ENCODE results near the gene VAT1.

The VAT1 gene

DNA sequence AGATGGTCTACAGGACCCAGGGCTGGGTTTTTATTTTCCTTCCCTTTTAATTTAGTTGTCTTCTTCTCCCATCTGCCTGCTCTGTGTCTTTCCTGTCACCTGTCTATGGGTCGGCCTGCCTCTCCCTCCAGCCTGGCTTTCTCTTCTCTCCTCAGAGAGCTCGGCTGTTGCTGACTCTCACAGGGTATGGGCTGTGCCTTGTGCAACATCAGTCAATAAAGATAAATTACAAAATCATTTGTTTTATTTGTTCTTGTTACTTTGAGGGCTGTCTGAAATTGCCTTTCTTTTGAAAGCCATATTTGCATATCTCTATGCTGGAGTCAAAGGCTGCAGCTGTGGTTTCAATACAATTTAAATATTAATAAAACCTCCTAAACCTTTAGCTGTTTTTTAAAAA lies 18.5 kb upstream of the VAT1 start:
- no peaks in the 10 kb centered on the region for H3K36me3 Mint-ChIP-seq (ENCODE audit: insufficient read depth)
- no peaks in the 10 kb centered on the region for H3K9me3 Mint-ChIP-seq
- no peak overlapping the region for H3K4me3 Mint-ChIP-seq
- ATAC-seq (replicated peaks; ENCODE audit: extremely low read depth, poor library complexity, severe bottlenecking) (no peak), DNase-seq (ENCODE audit: low spot score in 2 of 2) (no peak)
- no peak overlapping the region for H3K27ac Mint-ChIP-seq (ENCODE audit: low read depth)
- no peaks in the 10 kb centered on the region for H3K27me3 Mint-ChIP-seq
- H3K4me1 Mint-ChIP-seq: no peaks in the 10 kb centered on the region

DNA sequence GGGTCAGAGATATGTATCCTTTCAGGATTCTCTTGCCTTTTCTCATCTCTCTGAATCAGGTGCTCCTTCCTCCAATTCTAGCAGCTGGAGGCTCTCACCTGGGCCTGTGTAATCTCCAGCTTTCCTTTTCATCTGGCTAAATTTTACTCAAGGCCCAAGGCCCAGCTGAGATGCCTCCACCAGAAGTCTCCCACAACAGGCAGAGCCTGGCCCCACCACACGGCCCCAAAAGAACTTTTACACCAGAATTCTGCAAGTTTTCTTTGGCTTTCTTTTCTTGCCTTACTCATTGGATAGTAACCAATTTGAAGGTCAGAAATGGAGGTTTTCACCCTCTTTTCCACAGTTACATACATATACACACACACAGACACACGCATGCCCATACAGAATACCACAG lies 17.5 kb upstream of the VAT1 start:
- no peak for DNase-seq (ENCODE audit: low spot score in 2 of 2)
- H3K27ac Mint-ChIP-seq (ENCODE audit: low read depth): no peak overlapping the region
- H3K36me3 Mint-ChIP-seq (ENCODE audit: insufficient read depth): no peaks in the 10 kb centered on the region
- no peaks in the 10 kb centered on the region for H3K4me1 Mint-ChIP-seq
- H3K27me3 Mint-ChIP-seq: no peaks in the 10 kb centered on the region
- no peaks in the 10 kb centered on the region for H3K9me3 Mint-ChIP-seq
- ATAC-seq (replicated peaks; ENCODE audit: extremely low read depth, poor library complexity, severe bottlenecking): no peak
- H3K4me3 Mint-ChIP-seq: no peak overlapping the region

DNA sequence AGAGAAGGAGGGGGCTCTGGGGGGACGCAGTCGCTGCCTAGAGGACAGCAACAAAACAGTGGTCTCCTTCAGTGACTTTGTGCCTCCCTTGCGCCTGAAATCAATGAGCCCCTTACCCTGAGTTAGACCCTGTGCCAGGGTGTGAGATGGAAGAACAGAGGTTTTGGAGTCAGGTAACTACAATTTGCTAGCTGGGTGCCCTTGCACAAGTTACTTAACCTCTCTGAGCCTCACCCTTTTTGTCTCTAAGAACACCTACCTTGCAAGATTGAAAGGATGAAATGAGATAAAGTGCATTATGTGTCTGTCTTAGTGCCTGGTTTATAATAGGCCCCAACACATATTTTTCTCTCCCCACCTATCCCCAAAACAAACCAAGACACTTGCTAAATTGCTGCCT lies 12.7 kb upstream of the VAT1 start:
- H3K36me3 Mint-ChIP-seq (ENCODE audit: insufficient read depth): no peaks in the 10 kb centered on the region
- no peak overlapping the region for H3K27ac Mint-ChIP-seq (ENCODE audit: low read depth)
- DNase-seq (ENCODE audit: low spot score in 2 of 2) (no peak), ATAC-seq (replicated peaks; ENCODE audit: extremely low read depth, poor library complexity, severe bottlenecking) (no peak)
- no peaks in the 10 kb centered on the region for H3K27me3 Mint-ChIP-seq
- H3K4me1 Mint-ChIP-seq: no peaks in the 10 kb centered on the region
- H3K9me3 Mint-ChIP-seq: no peaks in the 10 kb centered on the region
- no peak overlapping the region for H3K4me3 Mint-ChIP-seq

DNA sequence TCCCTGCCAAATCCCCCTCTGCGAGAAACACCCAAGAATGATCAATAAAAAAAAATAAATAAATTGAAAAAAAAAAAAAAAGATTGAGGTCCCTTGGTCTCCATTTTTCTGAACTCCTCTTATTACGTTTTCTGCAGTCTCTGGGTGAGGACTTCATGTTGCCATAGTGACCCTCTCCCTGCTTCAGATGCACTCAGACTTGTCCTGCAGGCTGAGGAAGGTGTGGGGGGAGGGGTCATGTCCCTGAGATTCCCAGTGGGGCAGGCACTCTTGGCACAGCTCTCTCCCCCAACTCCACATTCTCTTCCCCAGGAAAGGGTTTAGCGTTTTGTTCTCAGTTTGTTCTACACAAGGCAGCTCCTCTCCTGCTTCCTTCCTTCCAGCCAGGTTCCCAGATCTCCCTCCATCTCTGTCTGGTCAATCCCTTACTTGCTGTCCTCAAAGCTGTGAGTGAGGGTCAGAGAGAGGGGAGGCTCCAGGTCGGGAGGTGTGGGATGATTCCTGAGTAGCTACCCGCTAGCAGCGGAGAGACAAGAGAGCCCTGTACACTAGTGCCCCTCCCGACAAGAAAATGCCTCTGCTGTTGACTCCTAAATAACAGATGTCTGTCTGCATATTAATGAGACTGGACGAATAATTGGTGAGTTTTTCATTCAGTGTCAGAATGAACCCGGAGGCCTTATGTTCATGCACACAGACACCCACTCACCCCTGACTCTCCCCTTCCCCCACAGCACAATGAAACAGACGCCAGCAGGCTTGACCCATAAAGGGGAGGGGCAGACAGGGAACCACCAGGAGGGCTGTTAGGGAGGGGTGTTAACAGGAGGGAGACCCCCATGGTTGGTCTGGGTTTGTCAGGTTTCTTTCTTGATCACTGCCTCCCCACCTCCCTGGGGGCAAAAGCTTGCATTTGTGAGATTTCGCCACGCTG lies 12.0 kb upstream of the VAT1 start:
- DNase-seq (ENCODE audit: low spot score in 2 of 2) (no peak), ATAC-seq (replicated peaks; ENCODE audit: extremely low read depth, poor library complexity, severe bottlenecking) (no peak)
- Mint-ChIP-seq H3K27me3 (no peaks in the 10 kb centered on the region), H3K27ac (ENCODE audit: low read depth) (no peak overlapping the region), H3K4me3 (no peak overlapping the region), H3K36me3 (ENCODE audit: insufficient read depth) (no peaks in the 10 kb centered on the region), H3K9me3 (no peaks in the 10 kb centered on the region), H3K4me1 (no peaks in the 10 kb centered on the region)

DNA sequence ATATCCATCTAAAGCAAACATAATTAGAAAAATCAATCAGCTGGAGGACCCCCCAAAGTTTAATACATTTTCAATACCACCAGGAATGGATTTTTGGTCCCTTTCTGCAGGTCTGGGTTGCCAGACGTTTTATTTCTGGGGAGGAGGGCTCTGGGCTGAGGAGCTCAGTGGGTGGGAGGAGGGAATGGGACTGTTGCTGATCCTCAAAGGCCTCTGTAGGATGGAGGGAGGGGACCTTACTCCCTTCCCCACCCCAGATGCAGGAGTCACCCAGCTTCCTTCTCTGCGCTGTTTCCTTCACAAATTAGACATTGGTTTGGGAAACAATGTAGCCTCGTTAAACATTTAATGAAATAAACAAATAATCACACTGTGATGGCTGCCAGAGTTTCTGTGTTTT lies 9.5 kb upstream of the VAT1 start:
- Mint-ChIP-seq H3K4me1 (no peaks in the 10 kb centered on the region), H3K27me3 (no peaks in the 10 kb centered on the region), H3K9me3 (no peaks in the 10 kb centered on the region), H3K36me3 (ENCODE audit: insufficient read depth) (no peaks in the 10 kb centered on the region), H3K27ac (ENCODE audit: low read depth) (no peak overlapping the region), H3K4me3 (no peak overlapping the region)
- ATAC-seq (replicated peaks; ENCODE audit: extremely low read depth, poor library complexity, severe bottlenecking) (no peak), DNase-seq (ENCODE audit: low spot score in 2 of 2) (no peak)

DNA sequence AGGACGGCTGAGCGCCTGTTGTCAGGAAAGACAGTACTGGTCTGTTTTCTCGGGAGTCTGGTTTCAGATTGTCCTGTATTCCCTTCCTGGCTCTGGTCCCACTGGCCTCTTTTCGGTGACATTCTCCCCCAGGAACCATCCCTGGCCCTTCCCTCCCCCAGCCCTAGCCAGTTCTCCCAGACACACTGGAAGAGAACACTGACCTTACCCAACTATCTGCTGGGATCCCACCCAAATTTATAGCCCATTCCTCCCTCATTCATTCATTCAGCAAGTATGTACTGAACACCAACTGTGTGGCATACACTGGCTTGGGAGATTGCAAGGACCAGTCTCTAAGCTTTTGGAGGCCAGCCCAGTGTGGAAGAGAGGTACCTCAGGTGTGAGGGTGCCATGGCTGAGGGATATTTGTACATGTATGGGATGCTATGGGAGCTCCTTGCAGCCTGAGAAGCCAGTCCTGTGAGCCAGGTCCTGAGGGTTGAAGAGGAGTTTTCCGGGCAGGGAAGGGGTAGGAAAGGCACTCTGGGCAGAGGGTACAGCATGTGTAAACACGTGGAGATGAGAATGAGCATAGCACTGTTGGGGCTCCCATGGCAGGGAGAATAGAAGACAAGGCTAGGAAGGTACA lies 8.1 kb upstream of the VAT1 start:
- Mint-ChIP-seq H3K27ac (ENCODE audit: low read depth) (no peak overlapping the region), H3K9me3 (no peaks in the 10 kb centered on the region), H3K27me3 (no peaks in the 10 kb centered on the region), H3K4me1 (peaks cover 4% of the 10 kb centered on the region), H3K4me3 (no peak overlapping the region), H3K36me3 (ENCODE audit: insufficient read depth) (no peaks in the 10 kb centered on the region)
- DNase-seq (ENCODE audit: low spot score in 2 of 2) (no peak), ATAC-seq (replicated peaks; ENCODE audit: extremely low read depth, poor library complexity, severe bottlenecking) (no peak)

DNA sequence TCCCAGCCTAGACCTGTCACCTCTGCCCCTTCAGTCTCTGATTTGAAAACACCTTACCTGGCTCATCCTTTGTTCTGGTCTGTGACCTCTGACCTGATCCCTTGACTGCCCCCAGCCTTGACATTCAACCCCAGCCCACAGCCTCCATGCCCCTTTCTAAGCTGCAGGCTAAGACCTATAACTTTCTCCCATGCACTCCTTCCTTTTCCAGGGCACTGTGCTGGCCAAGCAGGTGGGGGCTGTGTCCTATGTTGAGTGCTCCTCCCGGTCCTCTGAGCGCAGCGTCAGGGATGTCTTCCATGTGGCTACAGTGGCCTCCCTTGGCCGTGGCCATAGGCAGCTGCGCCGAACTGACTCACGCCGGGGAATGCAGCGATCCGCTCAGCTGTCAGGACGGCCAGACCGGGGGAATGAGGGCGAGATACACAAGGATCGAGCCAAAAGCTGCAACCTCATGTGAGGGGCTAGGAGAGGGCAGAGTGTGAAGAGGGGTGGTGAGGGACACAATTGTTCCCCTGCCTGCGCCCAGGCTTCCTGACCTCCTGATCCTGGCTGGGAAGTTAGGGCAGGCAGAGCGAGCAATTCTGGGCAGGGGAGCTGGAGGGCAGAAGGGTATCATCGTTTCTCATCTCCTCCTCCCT lies 6.2 kb upstream of the VAT1 start:
- DNase-seq (ENCODE audit: low spot score in 2 of 2): no peak
- no peaks in the 10 kb centered on the region for H3K27me3 Mint-ChIP-seq
- H3K27ac Mint-ChIP-seq (ENCODE audit: low read depth): no peak overlapping the region
- peaks cover 6% of the 10 kb centered on the region for H3K36me3 Mint-ChIP-seq (ENCODE audit: insufficient read depth)
- no peak for ATAC-seq (replicated peaks; ENCODE audit: extremely low read depth, poor library complexity, severe bottlenecking)
- peaks cover 14% of the 10 kb centered on the region for H3K4me1 Mint-ChIP-seq
- no peaks in the 10 kb centered on the region for H3K9me3 Mint-ChIP-seq
- no peak overlapping the region for H3K4me3 Mint-ChIP-seq

DNA sequence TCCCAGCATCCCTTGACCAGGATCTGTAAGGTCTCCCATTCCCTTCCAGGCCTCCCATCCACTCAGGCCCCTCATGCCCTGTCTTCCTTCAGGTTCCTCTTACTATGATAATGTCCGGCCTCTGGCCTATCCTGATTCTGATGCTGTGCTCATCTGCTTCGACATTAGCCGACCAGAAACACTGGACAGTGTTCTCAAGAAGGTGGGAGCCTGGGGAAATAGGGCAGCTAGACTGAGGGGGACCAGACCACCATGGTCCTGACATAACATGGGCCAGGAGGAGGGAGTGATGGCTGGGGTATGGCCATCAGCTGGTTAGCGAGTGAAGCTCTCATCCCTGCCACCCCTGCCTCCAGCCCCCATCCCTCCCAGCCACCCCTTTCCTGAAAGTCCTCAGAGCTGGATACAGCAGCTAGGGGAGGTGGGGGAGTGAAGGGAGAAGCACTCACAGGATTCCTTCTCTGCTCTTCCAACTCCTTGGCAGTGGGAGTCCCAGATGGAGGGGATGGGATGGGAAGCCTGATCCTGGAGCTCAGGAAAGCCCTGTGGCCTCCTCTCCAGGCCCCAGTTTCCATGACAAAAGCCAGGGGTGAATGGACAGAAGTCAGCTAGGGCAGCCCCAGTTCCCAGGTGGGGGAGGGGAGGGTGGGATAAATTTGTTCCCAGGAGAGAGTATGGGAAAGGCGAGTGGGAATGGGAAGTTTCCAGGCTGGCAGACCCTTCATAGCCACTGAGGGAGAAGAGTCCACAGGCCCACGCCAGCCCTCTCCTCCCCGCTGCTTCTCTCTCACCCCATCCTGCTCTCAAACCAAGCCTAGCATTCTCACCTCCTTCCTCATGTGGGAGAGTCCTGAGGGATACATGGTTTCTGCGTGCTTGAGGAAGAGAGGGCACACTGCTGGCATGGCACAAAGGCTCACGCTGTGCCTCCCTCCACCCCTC lies 5.2 kb upstream of the VAT1 start:
- DNase-seq (ENCODE audit: low spot score in 2 of 2) (no peak), ATAC-seq (replicated peaks; ENCODE audit: extremely low read depth, poor library complexity, severe bottlenecking) (no peak)
- Mint-ChIP-seq H3K27me3 (no peaks in the 10 kb centered on the region), H3K27ac (ENCODE audit: low read depth) (no peak overlapping the region), H3K4me3 (no peak overlapping the region), H3K4me1 (peaks cover 14% of the 10 kb centered on the region), H3K9me3 (no peaks in the 10 kb centered on the region), H3K36me3 (ENCODE audit: insufficient read depth) (peaks cover 6% of the 10 kb centered on the region)

DNA sequence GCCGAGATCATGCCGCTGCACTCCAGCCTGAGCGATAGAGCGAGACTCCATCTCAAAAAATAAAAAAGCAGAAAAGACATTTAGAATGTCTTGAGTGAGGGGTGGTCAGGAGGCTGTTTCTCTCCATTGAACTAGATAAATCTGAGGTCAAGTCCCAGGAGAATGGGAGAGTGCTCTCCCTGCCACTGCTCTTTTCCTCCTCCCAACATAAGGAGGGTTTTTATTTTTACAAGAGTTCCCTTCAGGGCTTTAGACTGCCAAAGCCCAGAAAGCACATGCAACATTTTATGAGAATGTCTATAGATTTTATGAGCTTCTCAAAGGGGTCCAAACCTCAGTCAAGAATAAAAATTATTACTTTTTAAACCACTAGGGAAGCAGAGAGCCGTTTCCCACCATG lies 4.4 kb upstream of the VAT1 start:
- DNase-seq (ENCODE audit: low spot score in 2 of 2) (no peak), ATAC-seq (replicated peaks; ENCODE audit: extremely low read depth, poor library complexity, severe bottlenecking) (no peak)
- Mint-ChIP-seq H3K4me1 (peaks cover 19% of the 10 kb centered on the region), H3K4me3 (peak overlapping the region; percentile 93), H3K27me3 (no peaks in the 10 kb centered on the region), H3K36me3 (ENCODE audit: insufficient read depth) (peaks cover 9% of the 10 kb centered on the region), H3K9me3 (no peaks in the 10 kb centered on the region), H3K27ac (ENCODE audit: low read depth) (no peak overlapping the region)

DNA sequence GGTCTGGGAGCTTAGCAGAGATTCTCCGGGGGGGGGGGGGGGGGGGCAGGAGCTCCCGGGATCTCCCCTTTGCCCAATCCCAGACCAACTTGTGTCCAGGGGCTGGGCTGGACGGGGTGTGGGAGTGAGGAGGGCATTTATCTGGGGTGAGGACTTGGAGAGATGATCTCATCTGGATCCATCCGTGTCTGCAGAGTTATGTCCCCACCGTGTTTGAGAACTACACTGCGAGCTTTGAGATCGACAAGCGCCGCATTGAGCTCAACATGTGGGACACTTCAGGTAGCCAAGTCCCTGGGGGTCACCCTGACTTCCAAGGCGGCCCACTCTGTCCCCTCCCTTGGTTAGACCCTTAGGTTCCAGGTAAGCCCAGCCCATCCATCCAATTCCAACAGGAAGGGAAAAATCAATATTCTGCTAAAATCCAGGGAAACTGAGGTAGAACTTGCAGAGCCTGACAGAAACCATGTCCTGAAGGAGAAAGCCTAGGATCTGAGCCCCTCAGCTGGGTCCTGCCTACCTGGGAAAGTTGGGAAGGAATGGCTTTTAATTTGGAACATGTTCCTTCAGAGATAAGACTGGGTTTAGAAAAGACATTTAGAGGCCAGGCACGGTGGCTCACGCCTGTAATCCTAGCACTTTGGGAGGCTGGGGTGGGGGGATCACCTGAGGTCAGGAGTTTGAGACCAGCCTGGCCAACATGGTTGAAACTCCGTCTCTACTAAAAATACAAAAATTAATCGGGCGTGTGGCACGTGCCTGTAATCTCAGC lies 3.8 kb upstream of the VAT1 start:
- Mint-ChIP-seq H3K36me3 (ENCODE audit: insufficient read depth) (peaks cover 12% of the 10 kb centered on the region), H3K4me3 (peak overlapping the region; percentile 93), H3K9me3 (no peaks in the 10 kb centered on the region), H3K27me3 (no peaks in the 10 kb centered on the region), H3K4me1 (peaks cover 25% of the 10 kb centered on the region), H3K27ac (ENCODE audit: low read depth) (peak overlapping the region; percentile 94)
- no peak for DNase-seq (ENCODE audit: low spot score in 2 of 2)
- ATAC-seq (replicated peaks; ENCODE audit: extremely low read depth, poor library complexity, severe bottlenecking): no peak

DNA sequence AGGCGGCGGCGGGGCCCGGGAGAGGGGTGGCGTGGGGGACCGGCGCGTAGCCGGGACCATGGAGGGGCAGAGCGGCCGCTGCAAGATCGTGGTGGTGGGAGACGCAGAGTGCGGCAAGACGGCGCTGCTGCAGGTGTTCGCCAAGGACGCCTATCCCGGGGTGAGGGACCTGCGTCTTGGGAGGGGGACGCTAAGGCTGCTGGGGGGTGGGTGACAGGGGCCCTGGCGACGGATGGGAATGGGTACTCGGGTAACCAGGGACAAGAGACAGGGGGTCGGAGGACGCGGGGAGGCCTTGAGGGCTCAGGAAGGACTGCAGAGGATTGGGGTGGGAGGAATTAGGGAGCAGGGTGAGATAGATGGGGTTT lies 3.1 kb upstream of the VAT1 start:
- peaks cover 27% of the 10 kb centered on the region for H3K4me1 Mint-ChIP-seq
- H3K27ac Mint-ChIP-seq (ENCODE audit: low read depth): peak overlapping the region; percentile 94
- H3K36me3 Mint-ChIP-seq (ENCODE audit: insufficient read depth): peaks cover 13% of the 10 kb centered on the region
- ATAC-seq (replicated peaks; ENCODE audit: extremely low read depth, poor library complexity, severe bottlenecking) (no peak), DNase-seq (ENCODE audit: low spot score in 2 of 2) (no peak)
- H3K9me3 Mint-ChIP-seq: no peaks in the 10 kb centered on the region
- peak overlapping the region; percentile 93 for H3K4me3 Mint-ChIP-seq
- H3K27me3 Mint-ChIP-seq: no peaks in the 10 kb centered on the region
